ENCODE measurements around the gene GPR61. TPM values are rescaled to one million over a fixed set of nuclear protein-coding genes. Genes with fewer than 3 reads are reported as not detected.

GPR61 gene
- polyA plus RNA-seq, 1 donor (not counting 4 experiments of a cell fraction or from before 2014, with no cell fraction given), result not detected

- peaks cover 5 to 10% of the 10 kb centered on the region in 2 experiments for H3K36me3 ChIP-seq (ENCODE audit: control insufficient read depth in 2 of 2, extremely low read depth in 1 of 2, insufficient read depth in 2 of 2, low read length in 2 of 2)
- no peak overlapping the region for H3K27ac ChIP-seq (ENCODE audit: control insufficient read depth, insufficient read depth, low read length)
- no peak overlapping the region for H3K9ac ChIP-seq (ENCODE audit: control insufficient read depth, extremely low read depth, insufficient read depth, low read length)
- H3K27me3 ChIP-seq (ENCODE audit: control insufficient read depth, extremely low read depth, insufficient read depth, low read length), result no peaks in the 10 kb centered on the region
- TF ChIP-seq, protein P1, sequence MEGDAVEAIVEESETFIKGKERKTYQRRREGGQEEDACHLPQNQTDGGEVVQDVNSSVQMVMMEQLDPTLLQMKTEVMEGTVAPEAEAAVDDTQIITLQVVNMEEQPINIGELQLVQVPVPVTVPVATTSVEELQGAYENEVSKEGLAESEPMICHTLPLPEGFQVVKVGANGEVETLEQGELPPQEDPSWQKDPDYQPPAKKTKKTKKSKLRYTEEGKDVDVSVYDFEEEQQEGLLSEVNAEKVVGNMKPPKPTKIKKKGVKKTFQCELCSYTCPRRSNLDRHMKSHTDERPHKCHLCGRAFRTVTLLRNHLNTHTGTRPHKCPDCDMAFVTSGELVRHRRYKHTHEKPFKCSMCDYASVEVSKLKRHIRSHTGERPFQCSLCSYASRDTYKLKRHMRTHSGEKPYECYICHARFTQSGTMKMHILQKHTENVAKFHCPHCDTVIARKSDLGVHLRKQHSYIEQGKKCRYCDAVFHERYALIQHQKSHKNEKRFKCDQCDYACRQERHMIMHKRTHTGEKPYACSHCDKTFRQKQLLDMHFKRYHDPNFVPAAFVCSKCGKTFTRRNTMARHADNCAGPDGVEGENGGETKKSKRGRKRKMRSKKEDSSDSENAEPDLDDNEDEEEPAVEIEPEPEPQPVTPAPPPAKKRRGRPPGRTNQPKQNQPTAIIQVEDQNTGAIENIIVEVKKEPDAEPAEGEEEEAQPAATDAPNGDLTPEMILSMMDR (optimal IDR thresholded peaks at IDR 0.05 in 1 of 3, IDR thresholded peaks at IDR 0.05 in 1 of 3, conservative IDR thresholded peaks at IDR 0.05 in 1 of 3; ENCODE audit: extremely low read depth in 1 of 3, insufficient read depth in 2 of 3, low read length in 3 of 3), result no peak
- no peak for TF ChIP-seq EZH2 (IDR thresholded peaks at IDR 0.05; ENCODE audit: low read length)
- H3K79me2 ChIP-seq (ENCODE audit: control insufficient read depth, insufficient read depth, low read length), result peaks cover under 1% of the 10 kb centered on the region
- H2AFZ ChIP-seq (ENCODE audit: control insufficient read depth, low read length), result no peak overlapping the region
- FAIRE-seq, result no peak
- no peaks in the 10 kb centered on the region for H3K9me1 ChIP-seq (ENCODE audit: control insufficient read depth, extremely low read depth, insufficient read depth, low read length)
- peaks cover 16% of the 10 kb centered on the region for H3K4me1 ChIP-seq (ENCODE audit: control insufficient read depth, extremely low read depth, insufficient read depth, low read length)
- H3K4me3 ChIP-seq (ENCODE audit: control insufficient read depth in 2 of 3, extremely low read depth in 1 of 3, insufficient read depth in 2 of 3, low read depth in 1 of 3, low read length in 3 of 3), result no peak overlapping the region
- no peaks in the 10 kb centered on the region for H4K20me1 ChIP-seq (ENCODE audit: control insufficient read depth, extremely low read depth, insufficient read depth, low read length)
- H3K4me2 ChIP-seq (ENCODE audit: control insufficient read depth, extremely low read depth, insufficient read depth, low read depth, low read length), result no peak overlapping the region
- no peak for DNase-seq (ENCODE audit: low read depth, low spot score)
- dilution Hi-C loops (cut with MboI; ENCODE audit: extremely low pct_ligation_motif_present, low sequenced_read_pairs), result no loop called here
- no peaks in the 10 kb centered on the region for H3K9me3 ChIP-seq (ENCODE audit: control insufficient read depth, low read depth, low read length)
Measured at GRCh38 chr1:109500941-109501381, 38.7 kb upstream of the GPR61 start.

DNA sequence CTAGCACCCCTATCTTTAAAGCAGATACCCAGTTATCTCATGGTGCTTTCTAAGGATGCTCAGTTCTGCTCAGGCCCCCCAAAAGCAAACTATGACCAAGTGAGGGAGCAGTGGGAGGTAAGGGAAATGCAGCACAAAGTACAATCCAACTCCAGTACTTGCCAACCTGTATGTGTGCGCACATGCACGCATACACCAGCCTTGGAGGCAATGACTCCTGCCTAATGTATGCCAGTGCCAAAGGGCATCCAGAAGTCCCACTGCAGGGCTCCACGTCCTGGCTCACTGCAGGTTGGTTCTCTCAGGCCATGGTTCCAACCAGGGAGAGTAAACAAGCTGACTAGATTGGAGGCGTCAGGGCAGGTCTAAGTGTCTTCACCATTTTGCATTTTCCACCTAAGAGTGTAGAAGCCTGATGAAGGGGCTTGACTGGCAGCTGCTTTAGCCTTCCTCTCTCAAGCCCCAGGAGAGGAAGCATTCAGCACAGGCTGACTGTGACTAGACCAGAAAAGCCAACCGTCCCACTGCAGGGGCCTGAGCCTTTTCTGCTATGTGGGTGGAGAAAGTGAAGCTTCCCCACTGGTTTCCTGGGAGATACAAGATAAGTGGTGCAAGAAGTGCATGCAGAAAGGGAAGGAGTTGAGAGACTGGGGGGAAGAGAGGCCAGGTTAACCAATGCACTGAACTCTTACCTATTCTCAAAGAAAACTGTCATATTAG is 37.9 kb upstream of the GPR61 start:
- H3K9me1 ChIP-seq (ENCODE audit: control insufficient read depth, extremely low read depth, insufficient read depth, low read length), result no peaks in the 10 kb centered on the region
- no peak overlapping the region for H3K27ac ChIP-seq (ENCODE audit: control insufficient read depth, insufficient read depth, low read length)
- H3K9ac ChIP-seq (ENCODE audit: control insufficient read depth, extremely low read depth, insufficient read depth, low read length), result no peak overlapping the region
- peaks cover 0 to 4% of the 10 kb centered on the region in 2 experiments for H3K36me3 ChIP-seq (ENCODE audit: control insufficient read depth in 2 of 2, extremely low read depth in 1 of 2, insufficient read depth in 2 of 2, low read length in 2 of 2)
- TF ChIP-seq, protein P1 (optimal IDR thresholded peaks at IDR 0.05 in 1 of 3, IDR thresholded peaks at IDR 0.05 in 1 of 3, conservative IDR thresholded peaks at IDR 0.05 in 1 of 3; ENCODE audit: extremely low read depth in 1 of 3, insufficient read depth in 2 of 3, low read length in 3 of 3), result no peak
- no peak for TF ChIP-seq EZH2 (IDR thresholded peaks at IDR 0.05; ENCODE audit: low read length)
- H3K27me3 ChIP-seq (ENCODE audit: control insufficient read depth, extremely low read depth, insufficient read depth, low read length), result no peaks in the 10 kb centered on the region
- dilution Hi-C loops (cut with MboI; ENCODE audit: extremely low pct_ligation_motif_present, low sequenced_read_pairs), result no loop called here
- peaks cover 16% of the 10 kb centered on the region for H3K4me1 ChIP-seq (ENCODE audit: control insufficient read depth, extremely low read depth, insufficient read depth, low read length)
- FAIRE-seq (no peak), DNase-seq (ENCODE audit: low read depth, low spot score) (no peak)
- H3K79me2 ChIP-seq (ENCODE audit: control insufficient read depth, insufficient read depth, low read length), result no peaks in the 10 kb centered on the region
- no peaks in the 10 kb centered on the region for H4K20me1 ChIP-seq (ENCODE audit: control insufficient read depth, extremely low read depth, insufficient read depth, low read length)
- no peaks in the 10 kb centered on the region for H3K9me3 ChIP-seq (ENCODE audit: control insufficient read depth, low read depth, low read length)
- H3K4me2 ChIP-seq (ENCODE audit: control insufficient read depth, extremely low read depth, insufficient read depth, low read depth, low read length), result no peak overlapping the region
- H2AFZ ChIP-seq (ENCODE audit: control insufficient read depth, low read length), result no peak overlapping the region
- H3K4me3 ChIP-seq (ENCODE audit: control insufficient read depth in 2 of 3, extremely low read depth in 1 of 3, insufficient read depth in 2 of 3, low read depth in 1 of 3, low read length in 3 of 3), result no peak overlapping the region

All from keratinocyte (primary cell).